GM18505 (cell line): Measurements from ENCODE around the gene VSIG10L.

ENCODE experiments used
- ATAC-seq: cut with Tn5 transposase; IDR thresholded peaks from one replicate; pipeline ENCODE4 v1.9.1; 2021; ENCODE audit not compliant: unreplicated experiment
- POLR2A ChIP-seq: IDR thresholded peaks from 4 replicates; pipeline ENCODE4 v1.6.1; 2011; ENCODE audit warnings: borderline replicate concordance; ENCODE audit not compliant: insufficient read depth, insufficient read length; ENCODE audit errors: extremely low read depth

Gene VSIG10L

GRCh38 chr19:51323481-51324166 lies 18.3 kb downstream of the VSIG10L start:
- ATAC-seq: no peak
- no peak for TF ChIP-seq POLR2A

- no peak for ATAC-seq
- TF ChIP-seq POLR2A: no peak
These were observed 20.1 kb downstream of the VSIG10L start for GRCh38 chr19:51321799-51322198.

GRCh38 chr19:51320280-51320657 lies 21.7 kb downstream of the VSIG10L start:
- no peak for ATAC-seq
- TF ChIP-seq POLR2A: no peak

- ATAC-seq: no peak
These were observed 22.2 kb downstream of the VSIG10L start for GRCh38 chr19:51319649-51320279.

GRCh38 chr19:51318687-51319648 lies 23.0 kb downstream of the VSIG10L start:
- no peak for ATAC-seq
- no peak for TF ChIP-seq POLR2A

More at GRCh38 chr19:51319649-51320279, 22.2 kb downstream of the VSIG10L start:
- no peak for TF ChIP-seq POLR2A

GRCh38 chr19:51317968-51318367 lies 24.0 kb downstream of the VSIG10L start:
- ATAC-seq: no peak
- no peak for TF ChIP-seq POLR2A

- no peak for ATAC-seq
- TF ChIP-seq POLR2A: no peak
These were observed 24.6 kb downstream of the VSIG10L start for GRCh38 chr19:51317376-51317775.

- no peak for TF ChIP-seq POLR2A
- no peak for ATAC-seq
These were observed 25.3 kb downstream of the VSIG10L start for GRCh38 chr19:51316688-51317087.

- ATAC-seq: no peak
- no peak for TF ChIP-seq POLR2A
These were observed 30.3 kb downstream of the VSIG10L start, which contains the start of gene IGLON5 for GRCh38 chr19:51311351-51312257. IGLON5 (plus strand) TSS chr19:51311644; CDS start chr19:51311848, 204 bp downstream.

- no peak for ATAC-seq
These were observed 36.5 kb downstream of the VSIG10L start for GRCh38 chr19:51305479-51305878.

GRCh38 chr19:51301266-51301665 lies 40.7 kb downstream of the VSIG10L start:
- ATAC-seq: no peak
- TF ChIP-seq POLR2A: no peak

More at GRCh38 chr19:51305479-51305878, 36.5 kb downstream of the VSIG10L start:
- TF ChIP-seq POLR2A: no peak

- no peak for ATAC-seq
- TF ChIP-seq POLR2A: no peak
These were observed 44.5 kb downstream of the VSIG10L start for GRCh38 chr19:51297406-51297805.

- TF ChIP-seq POLR2A: no peak
- ATAC-seq: no peak
These were observed 45.4 kb downstream of the VSIG10L start for GRCh38 chr19:51296336-51297093.
